Liver (tissue), 9 donors: ENCODE results near the gene ADCY4. TPM values are rescaled to one million over a fixed set of nuclear protein-coding genes. Genes with fewer than 3 reads are reported as not detected.

ENCODE experiments used
- DNase-seq: peaks from one replicate; pipeline ENCODE4 v3.0.0-alpha.2; 2017; ENCODE audit warnings: low spot score
- H3K27ac ChIP-seq, 2 donors: one replicate each; pipeline ENCODE4 v1.7.0; 2013; ENCODE audit warnings: inconsistent platforms in 2 of 2, low read length in 2 of 2, control low read depth in 1 of 2, low read depth in 1 of 2, mild to moderate bottlenecking in 1 of 2
- H3K27me3 ChIP-seq, 4 donors: one replicate each; pipeline versions ENCODE4 v1.6.1 to v1.7.0; 2013; ENCODE audit warnings: low read length in 3 of 4, inconsistent platforms in 1 of 4, mild to moderate bottlenecking in 1 of 4, moderate library complexity in 1 of 4; ENCODE audit not compliant: control insufficient read depth in 4 of 4, insufficient read depth in 4 of 4
- H3K36me3 ChIP-seq, 4 donors: one replicate each; pipeline versions ENCODE4 v1.6.1 to v1.7.0; 2013; ENCODE audit warnings: low read length in 3 of 4, mild to moderate bottlenecking in 3 of 4, low read depth in 1 of 4, moderate library complexity in 1 of 4; ENCODE audit not compliant: control insufficient read depth in 4 of 4, insufficient read depth in 3 of 4
- H3K4me1 ChIP-seq, 4 donors: one replicate each; pipeline versions ENCODE4 v1.6.1 to v1.7.0; 2013; ENCODE audit warnings: low read length in 3 of 4, mild to moderate bottlenecking in 3 of 4, moderate library complexity in 1 of 4; ENCODE audit not compliant: control insufficient read depth in 4 of 4, insufficient read depth in 4 of 4
- H3K4me3 ChIP-seq, 3 donors: one replicate each; pipeline versions ENCODE4 v1.6.1 to v1.7.0; 2013; ENCODE audit warnings: low read length in 3 of 3, control low read depth in 1 of 3, low read depth in 1 of 3, mild to moderate bottlenecking in 1 of 3
- H3K9ac ChIP-seq, 2 donors: one replicate each; pipeline ENCODE4 v1.7.0; 2013; ENCODE audit warnings: low read length in 2 of 2, mild to moderate bottlenecking in 2 of 2, moderate library complexity in 2 of 2, control low read depth in 1 of 2, low read depth in 1 of 2
- H3K9me3 ChIP-seq, 4 donors: one replicate each; pipeline versions ENCODE4 v1.6.1 to v1.7.0; 2013; ENCODE audit warnings: low read length in 3 of 4; ENCODE audit not compliant: control insufficient read depth in 4 of 4
- EGR1 ChIP-seq, 2 donors: IDR thresholded peaks; 2 replicates each; pipeline ENCODE4 v1.6.1; 2016 to 2018; ENCODE audit warnings: antibody characterized with exemption in 2 of 2, low read depth in 2 of 2
- FOXA1 ChIP-seq: IDR thresholded peaks from 2 replicates; pipeline ENCODE4 v1.6.1; 2016; ENCODE audit warnings: antibody characterized with exemption
- GABPA ChIP-seq, 2 donors: IDR thresholded peaks in 1 of 2; conservative IDR thresholded peaks in 1 of 2; 2 replicates each; pipeline ENCODE4 v1.6.1; 2016; ENCODE audit warnings: antibody characterized with exemption in 2 of 2, mild to moderate bottlenecking in 1 of 2, moderate library complexity in 1 of 2
- HNF4A ChIP-seq, 2 donors: conservative IDR thresholded peaks; 2 replicates each; pipeline ENCODE4 v1.6.1; 2016; ENCODE audit warnings: antibody characterized with exemption in 2 of 2, mild to moderate bottlenecking in 2 of 2
- HNF4G ChIP-seq: IDR thresholded peaks from 2 replicates; pipeline ENCODE4 v1.6.1; 2016; ENCODE audit warnings: antibody characterized with exemption
- JUND ChIP-seq, 2 donors: IDR thresholded peaks; 2 replicates each; pipeline ENCODE4 v1.6.1; 2016; ENCODE audit warnings: antibody characterized with exemption in 2 of 2
- NR2F2 ChIP-seq: IDR thresholded peaks from 2 replicates; pipeline ENCODE4 v1.6.1; 2016; ENCODE audit warnings: antibody characterized with exemption
- RAD21 ChIP-seq, 2 donors: IDR thresholded peaks; 2 replicates each; pipeline ENCODE4 v1.6.1; 2016; ENCODE audit warnings: antibody characterized with exemption in 2 of 2, mild to moderate bottlenecking in 2 of 2
- RXRA ChIP-seq, 2 donors: IDR thresholded peaks; 2 replicates each; pipeline ENCODE4 v1.6.1; 2017 to 2018; ENCODE audit warnings: antibody characterized with exemption in 2 of 2, mild to moderate bottlenecking in 1 of 2
- SP1 ChIP-seq: IDR thresholded peaks from 2 replicates; pipeline ENCODE4 v1.6.1; 2018; ENCODE audit warnings: antibody characterized with exemption, mild to moderate bottlenecking
- TAF1 ChIP-seq: conservative IDR thresholded peaks from 2 replicates; pipeline ENCODE4 v1.6.1; 2016; ENCODE audit warnings: antibody characterized with exemption, mild to moderate bottlenecking
- YY1 ChIP-seq: IDR thresholded peaks from 2 replicates; pipeline ENCODE4 v1.6.1; 2016; ENCODE audit warnings: antibody characterized with exemption, mild to moderate bottlenecking
- WGBS: extraction: QIAGEN DNeasy Blood & Tissue Kit; methylation state at CpG from one replicate; pipeline ENCODE4 v1.1.7; 2013; 5-methylcytosine and 5-hydroxymethylcytosine counted together
- polyA plus RNA-seq, 2 donors: library from polyadenylated mRNA; stranded (reverse) in 1 of 2; unstranded in 1 of 2; fragments of 200-250 nt in 1 of 2; fragments of >200 nt in 1 of 2; fragmentation: Nextera tagmentation in 1 of 2; extraction: Ambion mirVana in 1 of 2; gene quantifications; one replicate each; pipeline versions ENCODE4 v1.2.1 to v1.2.3, GENCODE V29; 2013 to 2015
- total RNA-seq, 2 donors: library from RNA; depleted of rRNA; stranded (reverse); fragments of >200 nt; gene quantifications; one replicate each; pipeline ENCODE4 v1.2.3, GENCODE V29; 2014
- TF ChIP-seq, protein P1 (sequence below): IDR thresholded peaks from 2 replicates; pipeline ENCODE4 v1.6.1; 2016; ENCODE audit warnings: antibody characterized with exemption
- TF ChIP-seq, protein P2 (sequence below): IDR thresholded peaks from 2 replicates; pipeline ENCODE4 v1.6.1; 2016; ENCODE audit warnings: antibody characterized with exemption
- TF ChIP-seq, protein P3 (sequence below): fragments of 150-350 bp; IDR thresholded peaks from 2 replicates; pipeline ENCODE4 v1.5.1; 2017; ENCODE audit warnings: improper control_type of control experiment, low read depth, low read length; ENCODE audit not compliant: missing input control
- TF ChIP-seq, protein P4 (sequence below): IDR thresholded peaks from 2 replicates; pipeline ENCODE4 v1.6.1; 2016; ENCODE audit warnings: antibody characterized with exemption
- TF ChIP-seq, protein P5 (sequence below): IDR thresholded peaks from 2 replicates; pipeline ENCODE4 v1.6.1; 2016; ENCODE audit warnings: antibody characterized with exemption, mild to moderate bottlenecking
- donor health status: healthy.
- donor health status: healthy.
- donor health status: healthy.
- donor health status: healthy.
- donor health status: healthy.

The ADCY4 gene
- total and polyA plus RNA-seq, 4 donors = 2.2 to 7.2 (median 4.0) TPM

DNA sequence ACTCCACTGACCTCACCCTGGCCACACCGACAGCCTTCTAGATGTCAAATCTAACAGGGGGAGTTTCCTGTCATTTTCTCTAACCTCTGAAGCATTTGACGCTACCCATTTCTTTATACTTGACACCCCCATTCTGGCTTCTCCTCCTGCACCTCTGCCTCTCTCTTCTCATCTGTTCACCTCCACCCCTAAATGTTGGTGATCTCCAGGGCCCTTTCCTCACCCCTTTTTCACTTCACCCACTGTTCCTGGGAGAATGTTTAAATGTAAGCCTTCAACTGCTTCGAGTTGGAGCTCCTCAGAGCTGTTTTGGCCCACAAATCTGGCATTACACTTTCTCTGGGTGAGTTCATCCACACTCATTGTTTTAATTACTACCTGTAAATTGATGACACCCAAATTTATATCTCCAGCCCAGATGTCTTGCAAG lies 63.0 kb downstream of the ADCY4 start:
- peaks cover 1 to 19% (median 5%) of the 10 kb centered on the region in 4 donors for H3K4me1 ChIP-seq
- TF ChIP-seq YY1 (no peak), FOXA1 (no peak), TAF1 (no peak), HNF4G (no peak), EGR1 (IDR thresholded peaks at IDR 0.05; ENCODE audit: low read depth in 2 of 2) (no peak)
- TF ChIP-seq, protein P1, sequence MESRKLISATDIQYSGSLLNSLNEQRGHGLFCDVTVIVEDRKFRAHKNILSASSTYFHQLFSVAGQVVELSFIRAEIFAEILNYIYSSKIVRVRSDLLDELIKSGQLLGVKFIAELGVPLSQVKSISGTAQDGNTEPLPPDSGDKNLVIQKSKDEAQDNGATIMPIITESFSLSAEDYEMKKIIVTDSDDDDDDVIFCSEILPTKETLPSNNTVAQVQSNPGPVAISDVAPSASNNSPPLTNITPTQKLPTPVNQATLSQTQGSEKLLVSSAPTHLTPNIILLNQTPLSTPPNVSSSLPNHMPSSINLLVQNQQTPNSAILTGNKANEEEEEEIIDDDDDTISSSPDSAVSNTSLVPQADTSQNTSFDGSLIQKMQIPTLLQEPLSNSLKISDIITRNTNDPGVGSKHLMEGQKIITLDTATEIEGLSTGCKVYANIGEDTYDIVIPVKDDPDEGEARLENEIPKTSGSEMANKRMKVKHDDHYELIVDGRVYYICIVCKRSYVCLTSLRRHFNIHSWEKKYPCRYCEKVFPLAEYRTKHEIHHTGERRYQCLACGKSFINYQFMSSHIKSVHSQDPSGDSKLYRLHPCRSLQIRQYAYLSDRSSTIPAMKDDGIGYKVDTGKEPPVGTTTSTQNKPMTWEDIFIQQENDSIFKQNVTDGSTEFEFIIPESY = no peak
- 16% methylated on average over 3 of the region's 3 CpGs for WGBS

DNA sequence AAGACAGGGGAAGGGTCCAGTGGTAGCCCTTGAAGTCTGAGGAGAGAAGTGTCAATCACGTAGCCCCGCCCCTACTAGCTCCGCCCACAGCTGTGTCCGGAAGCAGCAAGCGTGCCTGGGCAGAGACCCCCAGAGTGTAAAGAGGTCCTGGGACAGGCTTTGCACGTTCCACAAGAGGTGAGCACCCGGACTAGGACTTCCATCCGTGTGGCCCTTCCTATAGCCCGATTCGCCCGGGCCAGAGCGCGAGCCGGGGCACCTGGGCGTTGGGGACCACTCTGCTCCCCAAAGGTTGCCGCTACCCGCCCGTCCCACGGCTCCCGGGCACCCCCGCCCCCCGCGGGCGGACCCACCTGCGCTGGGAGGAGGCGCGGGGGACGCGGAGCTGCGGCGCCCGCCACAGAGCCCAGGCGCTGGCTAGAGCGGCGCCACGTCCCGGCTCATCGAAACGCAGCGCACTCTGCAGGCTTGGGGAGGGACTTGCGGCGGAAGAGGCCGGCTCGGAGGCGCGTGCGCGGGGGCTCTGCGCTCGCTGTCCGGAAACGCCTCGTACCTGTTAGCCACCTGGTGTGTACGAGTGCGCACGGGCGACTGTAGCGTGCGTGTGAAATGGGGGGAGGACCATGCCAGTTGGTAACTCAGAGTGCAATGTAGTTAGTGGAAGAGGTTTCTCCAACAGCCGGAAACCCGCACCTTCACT lies 63.6 kb downstream of the ADCY4 start, which contains the start of gene RABGGTA:
Gene RABGGTA (minus strand): TSS at position 464 of the 700 bp plus-strand sequence. CDS start 482 bp downstream, outside the sequence.
- DNase-seq = peak; percentile 88
- TF ChIP-seq, protein P2, sequence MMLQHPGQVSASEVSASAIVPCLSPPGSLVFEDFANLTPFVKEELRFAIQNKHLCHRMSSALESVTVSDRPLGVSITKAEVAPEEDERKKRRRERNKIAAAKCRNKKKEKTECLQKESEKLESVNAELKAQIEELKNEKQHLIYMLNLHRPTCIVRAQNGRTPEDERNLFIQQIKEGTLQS = no peak
- TF ChIP-seq, protein P3, sequence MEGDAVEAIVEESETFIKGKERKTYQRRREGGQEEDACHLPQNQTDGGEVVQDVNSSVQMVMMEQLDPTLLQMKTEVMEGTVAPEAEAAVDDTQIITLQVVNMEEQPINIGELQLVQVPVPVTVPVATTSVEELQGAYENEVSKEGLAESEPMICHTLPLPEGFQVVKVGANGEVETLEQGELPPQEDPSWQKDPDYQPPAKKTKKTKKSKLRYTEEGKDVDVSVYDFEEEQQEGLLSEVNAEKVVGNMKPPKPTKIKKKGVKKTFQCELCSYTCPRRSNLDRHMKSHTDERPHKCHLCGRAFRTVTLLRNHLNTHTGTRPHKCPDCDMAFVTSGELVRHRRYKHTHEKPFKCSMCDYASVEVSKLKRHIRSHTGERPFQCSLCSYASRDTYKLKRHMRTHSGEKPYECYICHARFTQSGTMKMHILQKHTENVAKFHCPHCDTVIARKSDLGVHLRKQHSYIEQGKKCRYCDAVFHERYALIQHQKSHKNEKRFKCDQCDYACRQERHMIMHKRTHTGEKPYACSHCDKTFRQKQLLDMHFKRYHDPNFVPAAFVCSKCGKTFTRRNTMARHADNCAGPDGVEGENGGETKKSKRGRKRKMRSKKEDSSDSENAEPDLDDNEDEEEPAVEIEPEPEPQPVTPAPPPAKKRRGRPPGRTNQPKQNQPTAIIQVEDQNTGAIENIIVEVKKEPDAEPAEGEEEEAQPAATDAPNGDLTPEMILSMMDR = peak; percentile 62
- TF ChIP-seq TAF1 (no peak), EGR1 (IDR thresholded peaks at IDR 0.05; ENCODE audit: low read depth in 2 of 2) (no peak), RXRA (IDR thresholded peaks at IDR 0.05) (no peak), NR2F2 (no peak), SP1 (peak; percentile 47), GABPA (IDR thresholded peaks at IDR 0.05 in 1 of 2, conservative IDR thresholded peaks at IDR 0.05 in 1 of 2) (peak in 1 of 2 donors; percentile 77), RAD21 (IDR thresholded peaks at IDR 0.05) (peak in 1 of 2 donors; percentile 70), JUND (IDR thresholded peaks at IDR 0.05) (no peak), HNF4A (conservative IDR thresholded peaks at IDR 0.05) (no peak)
- TF ChIP-seq, protein P4, sequence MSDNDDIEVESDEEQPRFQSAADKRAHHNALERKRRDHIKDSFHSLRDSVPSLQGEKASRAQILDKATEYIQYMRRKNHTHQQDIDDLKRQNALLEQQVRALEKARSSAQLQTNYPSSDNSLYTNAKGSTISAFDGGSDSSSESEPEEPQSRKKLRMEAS = no peak
- TF ChIP-seq, protein P5, sequence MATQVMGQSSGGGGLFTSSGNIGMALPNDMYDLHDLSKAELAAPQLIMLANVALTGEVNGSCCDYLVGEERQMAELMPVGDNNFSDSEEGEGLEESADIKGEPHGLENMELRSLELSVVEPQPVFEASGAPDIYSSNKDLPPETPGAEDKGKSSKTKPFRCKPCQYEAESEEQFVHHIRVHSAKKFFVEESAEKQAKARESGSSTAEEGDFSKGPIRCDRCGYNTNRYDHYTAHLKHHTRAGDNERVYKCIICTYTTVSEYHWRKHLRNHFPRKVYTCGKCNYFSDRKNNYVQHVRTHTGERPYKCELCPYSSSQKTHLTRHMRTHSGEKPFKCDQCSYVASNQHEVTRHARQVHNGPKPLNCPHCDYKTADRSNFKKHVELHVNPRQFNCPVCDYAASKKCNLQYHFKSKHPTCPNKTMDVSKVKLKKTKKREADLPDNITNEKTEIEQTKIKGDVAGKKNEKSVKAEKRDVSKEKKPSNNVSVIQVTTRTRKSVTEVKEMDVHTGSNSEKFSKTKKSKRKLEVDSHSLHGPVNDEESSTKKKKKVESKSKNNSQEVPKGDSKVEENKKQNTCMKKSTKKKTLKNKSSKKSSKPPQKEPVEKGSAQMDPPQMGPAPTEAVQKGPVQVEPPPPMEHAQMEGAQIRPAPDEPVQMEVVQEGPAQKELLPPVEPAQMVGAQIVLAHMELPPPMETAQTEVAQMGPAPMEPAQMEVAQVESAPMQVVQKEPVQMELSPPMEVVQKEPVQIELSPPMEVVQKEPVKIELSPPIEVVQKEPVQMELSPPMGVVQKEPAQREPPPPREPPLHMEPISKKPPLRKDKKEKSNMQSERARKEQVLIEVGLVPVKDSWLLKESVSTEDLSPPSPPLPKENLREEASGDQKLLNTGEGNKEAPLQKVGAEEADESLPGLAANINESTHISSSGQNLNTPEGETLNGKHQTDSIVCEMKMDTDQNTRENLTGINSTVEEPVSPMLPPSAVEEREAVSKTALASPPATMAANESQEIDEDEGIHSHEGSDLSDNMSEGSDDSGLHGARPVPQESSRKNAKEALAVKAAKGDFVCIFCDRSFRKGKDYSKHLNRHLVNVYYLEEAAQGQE = peak; percentile 59
- peaks cover 0 to 28% (median 7%) of the 10 kb centered on the region in 4 donors for H3K36me3 ChIP-seq

More for the DNA sequence above, 63.0 kb downstream of the ADCY4 start:
- Histone ChIP-seq H3K4me3 (peak overlapping the region; percentile 59 to 87 (median 70)), H3K27ac (peak overlapping the region; percentile 92 to 96), H3K27me3 (no peaks in the 10 kb centered on the region), H3K36me3 (peaks cover 0 to 22% (median 7%) of the 10 kb centered on the region in 4 donors), H3K9me3 (no peaks in the 10 kb centered on the region), H3K9ac (peak overlapping the region; percentile 48 to 80)
- DNase-seq = no peak

More for the DNA sequence above, 63.6 kb downstream of the ADCY4 start, which contains the start of gene RABGGTA:
- Histone ChIP-seq H3K27ac (peak within 1 kb of the TSS; percentile 92 to 96), H3K4me3 (peak within 1 kb of the TSS; percentile 59 to 87 (median 82)), H3K9ac (peak within 1 kb of the TSS; percentile 48 to 80), H3K4me1 (peaks cover 1 to 19% (median 5%) of the 10 kb centered on the region in 4 donors), H3K9me3 (no peaks in the 10 kb centered on the region), H3K27me3 (no peaks in the 10 kb centered on the region)
- WGBS = under 1% methylated on average over 61 of the region's 61 CpGs
